HepG2 (cell line): ENCODE measurements around the gene CHPF. TPM values are rescaled to one million over a fixed set of nuclear protein-coding genes. Genes with fewer than 3 reads are reported as not detected.

ENCODE experiments used
- CREB3 ChIP-seq: sonication (generic); formaldehyde crosslinking; IDR thresholded peaks from 2 replicates; pipeline ENCODE4 v1.5.0; 2020; ENCODE audit warnings: missing genetic modification reagents
- DMTF1 ChIP-seq: sonication (generic); formaldehyde crosslinking; IDR thresholded peaks from 2 replicates; pipeline ENCODE4 v1.4.0; 2020; ENCODE audit warnings: mild to moderate bottlenecking, missing genetic modification reagents
- DNMT3B ChIP-seq: conservative IDR thresholded peaks from 2 replicates; pipeline ENCODE4 v1.6.1; 2016; ENCODE audit warnings: missing biosample characterization, control low read depth
- RAD21 ChIP-seq: fragments of 450-650 bp; formaldehyde crosslinking; IDR thresholded peaks from 2 replicates; pipeline ENCODE4 v1.5.0; 2020; ENCODE audit warnings: mild to moderate bottlenecking
- RAD51 ChIP-seq: fragments of 450-650 bp; IDR thresholded peaks from 2 replicates; pipeline ENCODE4 v1.6.1; 2016; ENCODE audit warnings: borderline replicate concordance
- ZHX1 ChIP-seq: sonication (generic); formaldehyde crosslinking; IDR thresholded peaks from 2 replicates; pipeline ENCODE4 v1.8.1; 2022; ENCODE audit warnings: low read depth, mild to moderate bottlenecking, missing genetic modification reagents
- ZNF180 ChIP-seq: sonication (generic); formaldehyde crosslinking; IDR thresholded peaks from 2 replicates; pipeline ENCODE4 v1.4.0; 2020; ENCODE audit warnings: low read depth, missing genetic modification reagents, borderline replicate concordance
- ZNF431 ChIP-seq: sonication (generic); formaldehyde crosslinking; IDR thresholded peaks from 2 replicates; pipeline ENCODE4 v1.9.0; 2022; ENCODE audit warnings: missing genetic modification reagents, low read depth, mild to moderate bottlenecking, borderline replicate concordance
- ZNF572 ChIP-seq: sonication (generic); formaldehyde crosslinking; IDR thresholded peaks from 2 replicates; pipeline ENCODE4 v1.5.1; 2020; ENCODE audit warnings: mild to moderate bottlenecking, missing genetic modification reagents
- ZNF614 ChIP-seq: IDR thresholded peaks from 2 replicates; pipeline ENCODE4 v1.6.1; 2018; ENCODE audit warnings: missing biosample characterization, missing genetic modification reagents, inconsistent platforms, borderline replicate concordance
- ZNF747 ChIP-seq: sonication (generic); formaldehyde crosslinking; IDR thresholded peaks from 2 replicates; pipeline ENCODE4 v1.8.1; 2023; ENCODE audit warnings: missing genetic modification reagents, mild to moderate bottlenecking, borderline replicate concordance
- ZNF761 ChIP-seq: sonication (generic); formaldehyde crosslinking; conservative IDR thresholded peaks from 2 replicates; pipeline ENCODE4 v1.4.0; 2020; ENCODE audit warnings: mild to moderate bottlenecking, missing genetic modification reagents
- ZSCAN22 ChIP-seq: sonication (generic); formaldehyde crosslinking; IDR thresholded peaks from 2 replicates; pipeline ENCODE4 v1.4.0; 2020; ENCODE audit warnings: mild to moderate bottlenecking, missing genetic modification reagents
- polyA plus RNA-seq, 8 experiments: library from polyadenylated mRNA; depleted of rRNA in 3 of 8; stranded (reverse) in 7 of 8; unstranded in 1 of 8; fragments of >200 nt; fragmentation: Illumina TruSeq in 4 of 8; extraction: Trizol in 4 of 8; gene quantifications; 2 replicates each; pipeline versions ENCODE4 v1.2.1 to v1.2.3, GENCODE V29; 2011 to 2016; ENCODE audit warnings: low read depth in 4 of 8, missing spikeins in 1 of 8, mixed read lengths in 1 of 8; ENCODE audit not compliant: insufficient read depth in 1 of 8
- total RNA-seq, 5 experiments: library from RNA; depleted of rRNA; stranded (reverse); fragments of >200 nt; fragmentation: Illumina TruSeq; extraction: Trizol; gene quantifications; 2 replicates each; pipeline ENCODE4 v1.2.3, GENCODE V29; 2016; ENCODE audit warnings: low read depth in 1 of 5
- TF ChIP-seq, protein P1 (sequence below): IDR thresholded peaks from 2 replicates; pipeline ENCODE4 v1.6.1; 2016; ENCODE audit warnings: missing compliant biosample characterization, missing genetic modification reagents, borderline replicate concordance
- TF ChIP-seq, protein P2 (sequence below): sonication (generic); formaldehyde crosslinking; IDR thresholded peaks from 2 replicates; pipeline ENCODE4 v1.4.0; 2020; ENCODE audit warnings: mild to moderate bottlenecking, low read depth, missing genetic modification reagents
- TF ChIP-seq, protein P3 (sequence below): sonication (generic); formaldehyde crosslinking; IDR thresholded peaks from 2 replicates; pipeline ENCODE4 v1.8.0; 2022; ENCODE audit warnings: mild to moderate bottlenecking, missing genetic modification reagents, moderate library complexity

CHPF gene
- total and polyA plus RNA-seq, 2 of the 13 experiments (the other 11 are each of a cell fraction or from before 2014, with no cell fraction given) = 79.6 to 111 TPM

DNA sequence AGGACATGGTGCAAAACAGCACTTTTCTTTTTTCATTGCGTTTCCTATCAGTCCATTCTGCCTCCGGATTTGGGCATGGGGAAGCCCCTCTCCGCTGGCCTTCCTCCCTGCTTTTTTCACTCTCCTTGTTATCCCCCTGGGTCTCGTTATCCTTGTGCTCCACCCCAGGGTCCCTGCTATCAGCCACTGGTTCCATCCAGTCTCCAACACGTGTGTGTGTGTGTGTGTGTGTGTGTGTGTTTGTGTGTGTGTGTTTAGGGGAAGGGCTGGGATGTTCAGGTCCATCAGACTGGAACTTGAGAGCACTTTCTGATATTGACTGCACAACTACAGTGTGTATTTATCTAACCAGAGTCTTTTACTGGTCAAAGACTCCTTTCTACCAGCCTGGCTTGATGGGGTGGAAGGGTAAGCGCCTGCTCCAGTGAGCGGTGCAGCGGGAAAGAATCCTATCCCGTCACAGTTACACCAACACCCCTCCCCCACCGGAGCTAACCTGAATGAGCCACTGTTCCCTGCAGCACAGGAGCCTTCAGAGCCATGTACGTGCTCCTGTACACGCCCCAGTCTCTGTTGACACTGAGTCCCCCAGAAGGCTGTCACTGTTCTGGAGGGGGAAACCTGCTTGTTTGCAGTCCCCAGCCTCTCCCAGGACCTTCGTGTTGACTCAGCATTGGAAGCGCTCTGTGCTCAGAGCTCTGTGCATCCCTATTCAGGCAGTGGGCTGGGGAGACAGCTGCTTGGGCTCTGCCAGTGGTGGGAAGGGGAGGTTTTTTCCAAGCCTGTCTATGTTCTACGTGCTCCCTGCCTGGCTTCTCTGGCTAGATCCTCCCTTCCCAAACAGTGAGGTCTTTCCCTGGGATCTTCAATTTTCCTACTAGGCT is 33.1 kb upstream of the CHPF start (continued):
- TF ChIP-seq RAD51 (no peak), ZNF614 (CRISPR knock-in tag) (peak; percentile 82), ZNF572 (CRISPR knock-in tag) (peak; percentile 83; the same call in 1 of the 2 replicates), ZNF747 (peak; percentile 96), DMTF1 (CRISPR knock-in tag) (no peak), RAD21 (CRISPR knock-in tag) (peak; percentile 55; the same call in 1 of the 2 replicates), ZNF761 (CRISPR knock-in tag) (peak; percentile 98), CREB3 (no peak), DNMT3B (CRISPR knock-in tag) (no peak), ZHX1 (peak; percentile 85), ZNF180 (CRISPR knock-in tag) (no peak), ZSCAN22 (CRISPR knock-in tag) (peak; percentile 78; the same call in 1 of the 2 replicates), ZNF431 (CRISPR knock-in tag) (peak; percentile 97)
- TF ChIP-seq, protein P1, sequence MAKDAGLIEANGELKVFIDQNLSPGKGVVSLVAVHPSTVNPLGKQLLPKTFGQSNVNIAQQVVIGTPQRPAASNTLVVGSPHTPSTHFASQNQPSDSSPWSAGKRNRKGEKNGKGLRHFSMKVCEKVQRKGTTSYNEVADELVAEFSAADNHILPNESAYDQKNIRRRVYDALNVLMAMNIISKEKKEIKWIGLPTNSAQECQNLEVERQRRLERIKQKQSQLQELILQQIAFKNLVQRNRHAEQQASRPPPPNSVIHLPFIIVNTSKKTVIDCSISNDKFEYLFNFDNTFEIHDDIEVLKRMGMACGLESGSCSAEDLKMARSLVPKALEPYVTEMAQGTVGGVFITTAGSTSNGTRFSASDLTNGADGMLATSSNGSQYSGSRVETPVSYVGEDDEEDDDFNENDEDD (CRISPR knock-in tag) = peak; percentile 84
- TF ChIP-seq, protein P2, sequence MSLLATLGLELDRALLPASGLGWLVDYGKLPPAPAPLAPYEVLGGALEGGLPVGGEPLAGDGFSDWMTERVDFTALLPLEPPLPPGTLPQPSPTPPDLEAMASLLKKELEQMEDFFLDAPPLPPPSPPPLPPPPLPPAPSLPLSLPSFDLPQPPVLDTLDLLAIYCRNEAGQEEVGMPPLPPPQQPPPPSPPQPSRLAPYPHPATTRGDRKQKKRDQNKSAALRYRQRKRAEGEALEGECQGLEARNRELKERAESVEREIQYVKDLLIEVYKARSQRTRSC = no peak
- TF ChIP-seq, protein P3, sequence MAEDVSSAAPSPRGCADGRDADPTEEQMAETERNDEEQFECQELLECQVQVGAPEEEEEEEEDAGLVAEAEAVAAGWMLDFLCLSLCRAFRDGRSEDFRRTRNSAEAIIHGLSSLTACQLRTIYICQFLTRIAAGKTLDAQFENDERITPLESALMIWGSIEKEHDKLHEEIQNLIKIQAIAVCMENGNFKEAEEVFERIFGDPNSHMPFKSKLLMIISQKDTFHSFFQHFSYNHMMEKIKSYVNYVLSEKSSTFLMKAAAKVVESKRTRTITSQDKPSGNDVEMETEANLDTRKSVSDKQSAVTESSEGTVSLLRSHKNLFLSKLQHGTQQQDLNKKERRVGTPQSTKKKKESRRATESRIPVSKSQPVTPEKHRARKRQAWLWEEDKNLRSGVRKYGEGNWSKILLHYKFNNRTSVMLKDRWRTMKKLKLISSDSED (CRISPR knock-in tag) = peak; percentile 90; the same call in 1 of the 2 replicates
